SJSA1 (cell line): ENCODE data around the gene RTL5. TPM values are rescaled to one million over a fixed set of nuclear protein-coding genes. Genes with fewer than 3 reads are reported as not detected.

Experiments used
- DNase-seq, 2 experiments: peaks; one replicate each; pipeline ENCODE4 v3.0.0-alpha.2; 2015 to 2020; ENCODE audit warnings: low spot score in 2 of 2, low read depth in 1 of 2
- H3K27ac ChIP-seq: fragments of 250-450 bp; sonication (Bioruptor Pico); 2 replicates; pipeline ENCODE4 v1.5.1; 2020; ENCODE audit warnings: mild to moderate bottlenecking, moderate library complexity
- H3K27me3 ChIP-seq: fragments of 250-450 bp; sonication (Bioruptor Pico); replicated peaks from 2 replicates; pipeline ENCODE4 v1.5.1; 2020; ENCODE audit warnings: mild to moderate bottlenecking, moderate library complexity
- H3K36me3 ChIP-seq: fragments of 250-450 bp; sonication (Bioruptor Pico); 2 replicates; pipeline ENCODE4 v1.5.1; 2020; ENCODE audit warnings: mild to moderate bottlenecking
- H3K4me1 ChIP-seq: fragments of 250-450 bp; sonication (Bioruptor Pico); replicated peaks from 2 replicates; pipeline ENCODE4 v1.6.1; 2021; ENCODE audit warnings: mild to moderate bottlenecking
- H3K4me3 ChIP-seq: fragments of 250-450 bp; sonication (Bioruptor Pico); 2 replicates; pipeline ENCODE4 v1.5.1; 2020; ENCODE audit warnings: mild to moderate bottlenecking
- H3K9me3 ChIP-seq: fragments of 250-450 bp; sonication (Bioruptor Pico); replicated peaks from 2 replicates; pipeline ENCODE4 v1.5.1; 2020; ENCODE audit warnings: mild to moderate bottlenecking
- total RNA-seq: library from RNA; depleted of rRNA; stranded (reverse); fragments of >200 nt; shearing (Covaris generic); gene quantifications from 2 replicates; pipeline ENCODE4 v1.2.3, GENCODE V29; 2014; rRNA removed

RTL5 gene
- total RNA-seq, 1 experiment from 2014 or later: 1.8 TPM

DNA sequence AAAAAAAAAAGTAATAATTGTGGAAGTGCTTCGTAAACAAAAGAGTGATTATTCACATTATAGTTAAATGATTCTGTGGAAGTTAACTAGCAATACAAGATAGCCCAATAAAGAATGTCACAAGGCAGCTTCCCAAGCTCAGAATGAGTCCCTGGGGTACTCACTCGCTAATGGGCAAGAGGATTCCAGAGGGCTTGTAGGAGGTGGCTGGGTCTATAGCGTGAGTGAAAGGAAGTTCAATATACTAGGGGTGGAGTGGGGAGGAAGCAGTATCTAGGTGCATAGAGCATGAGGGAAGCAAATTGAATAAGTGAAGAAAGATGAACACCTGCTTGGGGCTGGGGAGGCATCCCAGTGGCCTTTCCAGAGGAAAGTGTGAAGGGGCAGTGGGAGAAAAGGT lies 42.5 kb downstream of the RTL5 start:
- Histone ChIP-seq H3K27me3 (no peaks in the 10 kb centered on the region), H3K4me3 (no peak overlapping the region), H3K36me3 (no peaks in the 10 kb centered on the region), H3K9me3 (no peaks in the 10 kb centered on the region), H3K4me1 (no peaks in the 10 kb centered on the region), H3K27ac (no peak overlapping the region)
- no peak for DNase-seq

DNA sequence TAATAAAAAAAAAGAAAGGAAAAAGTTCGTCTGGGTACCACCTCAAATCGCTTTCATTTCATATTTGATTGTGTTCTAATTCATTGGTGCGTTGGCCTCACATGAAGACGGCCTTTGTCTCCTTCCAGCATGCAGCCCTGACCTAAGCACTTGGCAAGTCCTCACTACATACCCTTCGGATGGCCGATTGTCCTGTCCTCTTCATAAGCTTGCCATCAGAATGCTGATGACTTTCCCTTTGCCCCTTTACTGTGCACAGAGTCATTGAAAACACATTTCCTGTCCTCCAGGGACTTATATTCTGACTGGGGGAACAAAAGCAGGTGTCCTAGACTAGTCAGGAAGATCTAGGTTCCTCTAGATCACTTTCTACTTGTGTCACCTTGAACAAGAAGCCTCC lies 43.0 kb downstream of the RTL5 start:
- Histone ChIP-seq H3K4me1 (no peaks in the 10 kb centered on the region), H3K27me3 (no peaks in the 10 kb centered on the region), H3K36me3 (no peaks in the 10 kb centered on the region), H3K4me3 (no peak overlapping the region), H3K27ac (no peak overlapping the region), H3K9me3 (no peaks in the 10 kb centered on the region)
- no peak for DNase-seq

DNA sequence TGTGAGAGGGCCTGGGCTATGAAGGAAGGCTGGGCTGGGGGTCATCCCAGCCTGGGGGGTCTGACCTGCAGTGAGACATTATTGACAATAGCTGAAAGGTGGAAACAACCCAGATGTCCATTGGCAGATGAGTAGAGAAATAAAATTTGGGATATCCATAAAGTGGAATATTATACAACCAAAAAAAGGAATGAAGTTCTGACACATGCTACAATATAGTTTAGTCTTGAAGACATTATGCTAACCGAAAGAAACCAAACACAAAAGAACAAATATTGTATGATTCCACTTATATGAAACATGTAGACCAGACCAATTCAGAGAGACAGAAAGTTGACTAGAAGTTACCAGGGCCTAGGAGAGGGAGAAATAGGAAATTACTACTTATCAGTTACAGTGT lies 44.7 kb downstream of the RTL5 start:
- DNase-seq: no peak
- Histone ChIP-seq H3K36me3 (no peaks in the 10 kb centered on the region), H3K9me3 (no peaks in the 10 kb centered on the region), H3K27me3 (no peaks in the 10 kb centered on the region), H3K4me3 (no peak overlapping the region), H3K27ac (no peak overlapping the region), H3K4me1 (no peaks in the 10 kb centered on the region)

DNA sequence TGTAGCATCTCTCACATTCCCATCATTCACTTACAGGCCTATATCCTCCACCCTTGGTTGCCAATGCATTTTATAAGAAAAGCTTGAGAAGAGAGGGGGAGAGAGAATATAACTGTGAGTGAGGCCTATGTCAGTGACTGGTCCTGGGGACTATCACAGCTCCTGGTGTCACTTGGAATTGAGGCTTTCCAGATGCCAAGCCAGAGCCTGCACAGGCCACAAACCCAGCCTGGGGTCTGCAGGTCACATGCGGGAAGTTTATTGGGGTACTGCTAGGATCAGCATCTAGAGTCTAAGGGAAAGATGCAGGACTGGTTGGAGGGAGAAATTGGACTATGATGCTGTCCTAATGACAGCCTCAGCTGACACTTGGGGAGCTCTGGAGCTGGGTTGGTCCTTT lies 47.6 kb downstream of the RTL5 start:
- DNase-seq: no peak
- H3K27me3 ChIP-seq: no peaks in the 10 kb centered on the region
- H3K27ac ChIP-seq: no peak overlapping the region
- no peaks in the 10 kb centered on the region for H3K9me3 ChIP-seq
- H3K4me1 ChIP-seq: no peaks in the 10 kb centered on the region
- no peak overlapping the region for H3K4me3 ChIP-seq
- H3K36me3 ChIP-seq: no peaks in the 10 kb centered on the region

DNA sequence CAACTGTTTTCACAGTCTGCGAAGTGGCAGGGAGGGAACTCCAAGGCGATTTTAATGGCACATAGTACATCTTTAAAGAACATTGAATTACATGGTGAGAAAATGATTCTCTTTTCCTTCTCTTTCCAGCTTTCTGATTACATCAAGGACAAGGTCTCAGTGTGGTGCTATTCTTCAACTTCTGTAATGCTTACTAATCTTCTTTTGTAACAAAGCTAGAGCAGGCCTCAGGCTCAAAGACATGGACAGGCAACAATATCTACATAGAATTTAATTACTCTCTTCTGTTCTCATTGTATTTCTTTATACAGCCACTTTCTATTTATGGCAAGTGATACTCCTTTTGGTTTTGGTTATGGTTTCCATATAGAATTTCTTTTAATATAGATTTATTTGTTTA lies 48.4 kb downstream of the RTL5 start:
- Histone ChIP-seq H3K9me3 (no peaks in the 10 kb centered on the region), H3K27me3 (no peaks in the 10 kb centered on the region), H3K27ac (no peak overlapping the region), H3K4me1 (no peaks in the 10 kb centered on the region), H3K36me3 (no peaks in the 10 kb centered on the region), H3K4me3 (no peak overlapping the region)
- no peak for DNase-seq

DNA sequence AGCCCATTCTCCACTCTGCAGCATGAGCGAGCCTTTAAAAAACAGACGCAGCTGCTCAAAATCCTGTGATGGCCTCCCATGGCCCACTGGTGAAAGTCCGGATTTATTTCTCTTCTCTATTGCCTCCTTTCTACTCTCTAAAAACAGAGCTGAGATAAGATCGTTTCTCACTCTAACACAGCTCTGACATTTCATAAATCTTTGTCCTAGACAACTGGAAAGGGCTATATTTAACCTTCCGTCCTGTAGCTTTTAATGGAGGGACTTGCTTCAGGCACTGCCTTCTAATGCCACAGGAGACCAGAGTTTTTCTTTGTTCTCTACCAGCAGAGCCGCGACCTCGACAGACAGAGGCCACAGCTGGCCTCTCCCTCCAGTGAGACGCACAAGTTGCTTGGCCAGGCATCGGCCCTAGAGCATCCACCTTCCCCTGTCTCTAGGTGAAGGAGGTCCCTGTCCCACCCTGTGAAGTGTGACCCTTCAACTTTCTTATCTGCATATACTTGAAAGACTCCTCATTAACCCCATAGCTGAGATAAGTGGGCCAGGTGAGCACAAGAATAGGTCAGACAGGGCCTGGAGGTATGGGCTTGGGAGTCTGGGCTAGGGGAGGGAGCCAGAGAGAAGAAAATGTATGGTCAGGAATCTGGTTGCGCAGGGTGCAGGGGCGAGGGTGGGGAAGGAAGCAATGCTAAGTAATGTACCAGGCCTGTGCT lies 50.0 kb downstream of the RTL5 start:
- H3K36me3 ChIP-seq: no peaks in the 10 kb centered on the region
- H3K4me3 ChIP-seq: no peak overlapping the region
- H3K4me1 ChIP-seq: no peaks in the 10 kb centered on the region
- H3K27ac ChIP-seq: no peak overlapping the region
- no peaks in the 10 kb centered on the region for H3K27me3 ChIP-seq
- H3K9me3 ChIP-seq: no peaks in the 10 kb centered on the region
- no peak for DNase-seq

DNA sequence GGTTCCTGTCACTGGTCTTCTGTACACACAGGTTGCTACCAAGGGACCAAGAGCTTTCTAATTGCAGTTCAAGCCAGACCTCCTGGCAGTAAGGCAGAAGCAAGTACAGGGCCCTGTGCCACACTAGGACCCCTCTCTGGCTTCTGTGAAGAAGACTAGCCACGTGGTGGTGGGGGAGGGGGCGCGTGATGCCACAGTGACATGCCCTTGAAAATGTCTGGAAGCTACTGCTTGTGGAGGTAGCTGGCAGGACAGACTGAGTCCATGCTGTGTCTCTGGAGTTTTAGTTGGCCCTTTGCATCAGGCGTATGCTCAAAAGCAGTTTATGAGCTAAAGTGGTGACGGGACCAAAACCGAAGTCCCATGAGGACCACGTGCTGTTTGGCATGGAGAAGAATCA lies 50.9 kb downstream of the RTL5 start:
- no peaks in the 10 kb centered on the region for H3K9me3 ChIP-seq
- no peaks in the 10 kb centered on the region for H3K36me3 ChIP-seq
- H3K27ac ChIP-seq: no peak overlapping the region
- no peaks in the 10 kb centered on the region for H3K27me3 ChIP-seq
- no peak for DNase-seq
- no peak overlapping the region for H3K4me3 ChIP-seq
- no peaks in the 10 kb centered on the region for H3K4me1 ChIP-seq

DNA sequence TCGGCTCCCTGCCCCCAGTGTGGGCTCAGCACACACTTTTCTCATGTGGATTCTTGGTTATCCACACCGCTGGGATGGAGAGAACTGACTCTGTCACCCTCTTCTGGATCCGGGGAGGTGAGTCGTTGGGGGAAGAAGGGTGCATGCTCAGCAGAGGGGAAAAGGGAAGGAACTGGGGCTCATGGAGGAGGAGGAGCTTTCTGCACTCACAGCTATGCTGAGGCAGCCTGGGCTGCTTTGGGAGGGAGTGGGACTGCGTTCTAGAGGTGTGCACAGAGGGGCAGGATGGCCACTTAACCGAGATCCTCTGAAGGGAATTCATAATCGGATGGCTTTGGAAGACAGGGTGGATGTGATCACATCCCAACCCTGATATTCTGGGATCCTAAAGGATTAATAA lies 51.6 kb downstream of the RTL5 start:
- DNase-seq: no peak
- H3K4me3 ChIP-seq: no peak overlapping the region
- H3K4me1 ChIP-seq: no peaks in the 10 kb centered on the region
- H3K36me3 ChIP-seq: no peaks in the 10 kb centered on the region
- H3K27ac ChIP-seq: no peak overlapping the region
- H3K9me3 ChIP-seq: no peaks in the 10 kb centered on the region
- H3K27me3 ChIP-seq: no peaks in the 10 kb centered on the region

DNA sequence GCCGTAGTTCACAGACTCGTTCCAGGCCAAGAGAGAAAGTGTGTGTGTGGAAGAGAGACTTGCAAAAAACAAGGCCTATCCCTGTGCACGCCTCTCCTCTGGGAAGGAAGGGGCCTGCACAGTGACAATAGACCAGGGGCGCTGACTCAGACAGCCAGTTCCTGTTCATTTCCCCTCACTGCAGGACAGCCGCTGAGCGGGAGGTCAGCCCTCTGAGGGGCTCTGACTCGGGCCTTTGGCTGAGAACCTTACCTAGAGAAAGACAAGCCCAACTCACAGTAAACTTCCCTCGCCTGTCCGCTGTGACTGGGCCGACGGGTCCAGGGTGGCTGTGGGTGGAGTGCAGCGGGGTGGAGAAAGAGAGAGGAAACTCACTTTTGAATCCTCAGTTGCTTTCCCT lies 52.1 kb downstream of the RTL5 start:
- H3K27me3 ChIP-seq: no peaks in the 10 kb centered on the region
- no peaks in the 10 kb centered on the region for H3K4me1 ChIP-seq
- H3K36me3 ChIP-seq: no peaks in the 10 kb centered on the region
- H3K4me3 ChIP-seq: no peak overlapping the region
- H3K27ac ChIP-seq: no peak overlapping the region
- H3K9me3 ChIP-seq: no peaks in the 10 kb centered on the region
- DNase-seq: no peak

DNA sequence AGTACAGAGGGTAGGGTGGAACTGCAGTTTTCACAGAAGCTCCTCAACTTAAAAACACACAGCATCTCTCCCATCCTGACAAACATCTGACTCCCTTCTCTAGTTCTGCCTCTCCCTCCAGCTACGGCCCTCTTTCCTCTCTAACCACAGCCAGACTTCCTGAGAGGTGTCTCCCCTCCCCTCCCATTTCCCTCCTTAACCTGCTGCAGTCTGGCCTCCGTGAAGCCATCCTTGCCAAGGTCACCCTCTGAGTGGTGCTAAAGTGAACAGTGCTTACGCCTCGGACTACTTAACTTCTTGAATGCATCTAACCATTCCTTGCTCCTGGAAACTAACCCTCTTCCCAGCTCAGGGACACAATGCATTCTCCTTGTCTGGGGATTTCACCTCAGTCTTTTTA lies 53.3 kb downstream of the RTL5 start:
- Histone ChIP-seq H3K4me1 (no peaks in the 10 kb centered on the region), H3K27ac (no peak overlapping the region), H3K9me3 (no peaks in the 10 kb centered on the region), H3K4me3 (no peak overlapping the region), H3K27me3 (no peaks in the 10 kb centered on the region), H3K36me3 (no peaks in the 10 kb centered on the region)
- no peak for DNase-seq

Other genes starting within 250 kb of the RTL5 start
- 0.19 and 0.29 TPM in 2 replicates for gene NHSL2, start 221.1 kb downstream of the RTL5 start, total RNA-seq
- gene PIN4, start 49.8 kb upstream of the RTL5 start, total RNA-seq: 5.3 and 7.2 TPM in 2 replicates
- gene ERCC6L, start 107.1 kb upstream of the RTL5 start, total RNA-seq: 14.4 and 19.3 TPM in 2 replicates
- gene RPS4X, start 145.3 kb upstream of the RTL5 start, total RNA-seq: 541 and 647 TPM in 2 replicates
- gene CITED1, start 174.0 kb upstream of the RTL5 start, total RNA-seq: 0.11 and 3.8 TPM in 2 replicates